Measurements from ENCODE around the gene BIRC6.

Gene BIRC6

DNA sequence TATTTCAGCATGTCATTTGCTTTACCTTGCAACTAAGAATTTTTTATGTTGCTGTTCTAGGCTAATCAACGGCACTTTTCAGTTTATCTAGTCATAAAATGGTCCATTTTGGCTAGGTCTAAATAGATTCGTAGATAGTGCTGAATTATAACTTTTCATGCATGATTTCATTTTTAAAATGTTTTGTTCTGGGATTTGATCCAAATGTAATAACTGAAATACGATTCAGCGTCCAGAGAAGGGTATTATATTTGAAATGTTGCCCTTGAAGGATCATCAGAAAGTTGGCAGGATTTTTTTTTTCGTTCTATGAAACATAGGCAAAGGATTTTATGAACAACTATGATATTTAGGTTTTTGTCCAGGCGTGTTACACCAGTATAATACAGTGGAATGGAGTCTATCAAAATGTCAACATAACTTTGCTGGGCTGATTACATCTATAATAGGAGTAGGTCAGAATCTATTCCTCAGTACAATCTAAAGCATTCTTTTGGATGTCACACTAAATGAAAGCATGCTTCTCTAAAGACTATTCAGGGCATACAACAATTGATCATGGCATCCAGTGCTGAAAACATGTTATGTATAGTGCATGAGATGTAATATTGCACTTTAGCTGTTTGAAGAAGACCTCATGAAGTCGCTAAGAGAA lies 295.9 kb downstream of the BIRC6 start:
- DNase-seq: no peak
- intact Hi-C loops (cut with DNase I): no loop called here

DNA sequence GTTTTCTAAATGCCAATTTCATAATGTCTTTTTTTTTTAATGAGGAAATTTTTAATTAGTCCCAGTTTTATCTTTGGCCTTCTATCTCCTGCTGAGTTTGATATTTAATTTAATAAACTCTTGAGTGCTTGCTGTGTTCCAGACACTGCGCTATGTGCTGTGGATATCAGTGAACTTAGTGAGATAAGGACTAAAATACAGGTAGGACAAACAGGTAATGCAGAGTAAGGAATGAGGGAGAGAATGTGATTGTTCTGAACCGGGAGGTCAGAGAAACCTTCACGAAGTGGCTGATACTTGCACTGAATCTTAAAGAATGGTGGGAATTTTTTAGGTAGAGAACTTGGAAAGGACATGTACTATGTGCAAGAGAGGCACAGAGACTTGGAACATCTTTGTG lies 299.2 kb downstream of the BIRC6 start:
- intact Hi-C loops (cut with DNase I): no loop called here
- no peak for DNase-seq

DNA sequence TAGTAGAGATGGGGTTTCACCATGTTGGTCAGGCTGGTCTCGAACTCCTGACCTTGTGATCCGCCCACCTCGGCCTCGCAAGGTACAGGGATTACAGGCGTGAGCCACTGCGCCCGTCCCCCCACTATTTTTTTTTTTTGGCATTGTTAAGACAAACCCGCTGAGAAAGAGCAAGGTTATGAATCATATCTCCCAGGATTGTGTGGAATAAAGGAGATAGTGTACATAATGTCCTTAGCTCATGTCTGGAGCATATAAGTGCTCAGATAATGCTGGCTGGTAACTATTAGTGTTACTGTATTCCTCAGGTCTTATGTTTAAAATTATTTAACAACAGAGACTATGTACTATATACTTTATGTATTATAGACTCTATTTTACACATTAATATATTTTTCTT lies 307.0 kb downstream of the BIRC6 start:
- intact Hi-C loops (cut with DNase I): no loop called here
- DNase-seq: no peak

DNA sequence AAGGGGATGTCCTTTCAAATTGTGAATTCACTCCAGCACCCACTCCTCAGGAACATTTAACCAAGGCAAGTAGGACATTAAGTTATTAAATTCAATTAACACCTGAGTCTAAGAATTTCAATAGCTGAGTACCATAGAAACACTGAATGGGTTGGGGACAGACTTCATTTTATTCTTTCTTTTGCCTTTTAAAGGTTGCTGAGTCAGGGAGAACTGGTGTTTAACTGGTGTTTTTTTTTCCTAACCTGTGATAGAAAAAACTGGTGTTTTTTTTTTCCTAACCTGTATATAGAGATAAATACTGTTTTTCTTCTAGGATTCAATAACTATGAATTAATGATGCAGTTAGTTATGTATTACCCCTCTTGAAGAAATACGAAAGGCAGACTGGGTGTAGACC lies 309.9 kb downstream of the BIRC6 start:
- intact Hi-C loops (cut with DNase I): no loop called here
- DNase-seq: no peak

DNA sequence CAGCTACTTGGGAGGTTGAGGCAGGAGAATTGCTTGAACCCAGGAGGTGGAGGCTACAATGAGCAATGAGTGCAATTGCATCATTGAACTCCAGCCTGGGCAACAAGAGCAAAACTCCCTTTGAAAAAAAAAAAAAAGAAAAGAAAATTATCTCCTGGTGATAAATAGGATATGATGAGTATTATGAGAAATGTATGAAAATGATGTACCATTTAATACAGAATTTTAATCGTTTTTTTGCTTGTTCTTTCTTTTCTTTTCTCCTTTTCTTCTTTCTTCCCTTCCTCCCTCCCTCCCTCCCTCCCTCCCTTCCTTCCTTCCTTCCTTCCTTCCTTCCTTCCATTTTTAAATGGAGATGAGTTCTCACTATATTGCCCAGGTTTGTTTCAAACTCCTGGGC lies 311.4 kb downstream of the BIRC6 start:
- intact Hi-C loops (cut with DNase I): no loop called here
- no peak for DNase-seq

All from posterior cingulate gyrus (tissue), 11 donors.